Activated T-cell treated with anti-CD3 and anti-CD28 coated beads for 48 hours (primary cell): Measurements from ENCODE around the gene PICALM.

ENCODE experiments used
- DNase-seq: peaks from one replicate; pipeline ENCODE4 v3.0.0-alpha.2; 2020; ENCODE audit warnings: low read depth

Gene PICALM

DNA sequence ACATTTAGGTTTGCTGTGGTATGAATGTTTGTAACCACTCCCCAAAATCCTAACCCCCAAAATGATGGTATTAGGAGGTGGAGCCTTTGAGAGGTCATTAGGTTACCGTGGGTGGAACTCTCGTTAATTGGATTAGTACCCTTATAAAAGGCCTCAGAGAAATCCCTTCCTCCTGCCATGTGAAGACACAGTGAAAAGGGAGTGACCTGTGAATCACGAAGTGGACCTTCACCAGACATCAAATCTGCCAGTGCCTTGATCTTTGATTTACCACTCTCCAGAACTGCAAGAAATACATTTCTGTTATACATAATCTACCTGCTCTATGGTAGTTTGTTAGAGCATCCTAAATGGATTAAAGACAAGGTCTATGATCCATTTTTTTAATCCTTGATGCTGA lies 12.6 kb upstream of the PICALM start:
- DNase-seq: no peak

DNA sequence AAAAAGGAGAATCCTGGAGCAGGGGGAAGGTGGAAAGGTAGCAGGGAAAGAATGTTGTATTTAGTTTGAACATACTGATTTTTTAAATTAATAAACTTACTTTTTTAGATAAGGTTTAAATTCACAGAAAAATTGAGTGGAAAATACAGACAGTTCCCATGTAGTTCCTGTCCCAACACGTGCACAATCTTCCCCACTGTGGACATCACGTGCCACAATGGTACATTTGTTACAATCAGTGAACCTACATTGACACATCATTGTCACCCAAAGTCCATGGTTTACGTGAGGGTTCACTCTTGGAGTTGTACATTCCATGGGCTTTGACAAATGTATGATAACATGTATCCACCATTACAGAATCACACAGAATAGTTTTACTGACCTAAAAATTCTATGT lies 10.5 kb upstream of the PICALM start:
- no peak for DNase-seq

DNA sequence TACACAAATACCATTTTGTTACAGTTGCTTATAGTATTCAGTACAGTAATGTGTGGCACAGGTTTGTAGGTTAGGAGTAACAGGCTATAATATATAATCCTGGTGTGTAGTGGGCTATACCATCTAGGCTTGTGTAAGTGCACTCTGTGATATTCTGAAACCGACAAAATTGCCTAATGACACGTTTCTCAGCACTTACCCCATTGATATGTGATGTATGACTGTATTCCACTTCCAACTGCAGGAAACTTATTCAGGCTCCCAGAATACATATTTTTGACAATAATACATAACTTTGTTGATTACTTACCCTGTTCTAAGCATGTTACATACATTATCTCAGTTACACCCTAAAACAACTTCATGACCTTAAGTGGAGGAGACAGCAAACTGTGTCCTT lies 5.1 kb upstream of the PICALM start:
- no peak for DNase-seq

DNA sequence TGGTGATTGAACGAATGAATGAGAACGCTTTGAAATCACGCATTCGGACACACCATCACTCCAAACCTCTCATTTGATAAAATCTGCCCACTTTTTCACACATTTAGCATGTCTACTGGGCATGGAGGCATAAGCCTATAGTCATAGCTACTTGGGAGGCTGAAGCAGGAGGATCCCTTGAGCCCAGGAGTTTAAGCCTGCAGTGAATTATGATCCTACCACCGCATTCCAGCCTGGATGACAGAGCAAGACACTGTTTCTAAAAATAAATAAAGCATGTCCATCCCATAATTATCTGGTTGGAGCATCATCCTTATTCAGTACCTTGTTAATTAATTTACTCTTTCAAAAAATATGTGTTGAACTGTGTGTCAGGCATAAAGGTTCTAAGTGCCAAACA lies 3.3 kb upstream of the PICALM start:
- DNase-seq: no peak

DNA sequence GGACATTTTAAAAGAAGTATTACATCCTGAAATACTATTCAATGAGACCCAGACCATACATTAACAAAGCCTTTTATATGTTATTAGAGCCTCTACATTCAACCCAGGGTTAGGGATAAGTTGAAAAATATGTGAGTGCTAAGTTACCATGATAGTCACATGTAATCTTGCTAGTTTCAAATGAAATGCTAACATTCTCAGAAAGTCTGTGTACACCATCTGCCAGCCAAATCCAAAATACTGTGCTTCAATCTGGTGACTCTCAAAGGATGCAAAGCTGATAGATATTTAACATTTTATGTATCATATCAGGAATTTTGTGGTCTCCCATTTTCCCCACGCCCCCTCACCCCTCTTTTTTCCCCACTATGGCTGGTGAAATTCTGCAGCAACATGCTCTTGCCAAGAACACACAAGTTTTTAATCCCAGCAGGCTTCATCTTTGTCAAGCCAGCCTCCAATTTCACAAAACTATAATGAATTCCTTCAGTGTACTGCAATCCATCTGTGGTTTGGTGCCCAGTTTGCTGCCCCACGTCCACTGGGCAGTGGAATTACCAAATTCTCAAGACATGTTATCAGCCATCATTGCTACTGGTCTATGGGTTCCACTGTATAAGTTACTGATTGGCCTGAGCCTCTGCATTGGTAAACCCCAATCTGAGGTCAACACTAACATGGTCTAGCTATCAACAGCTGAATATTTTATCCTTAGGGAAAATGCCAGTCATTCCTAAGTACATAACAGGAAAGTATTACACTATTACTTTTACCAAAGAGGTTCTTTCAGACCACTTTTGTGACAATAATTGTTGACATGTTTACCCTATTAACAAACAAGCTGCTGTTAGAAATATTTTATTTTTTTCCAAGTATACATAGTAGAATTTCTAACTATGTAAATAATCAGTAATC lies 1.5 kb upstream of the PICALM start:
- DNase-seq: no peak

DNA sequence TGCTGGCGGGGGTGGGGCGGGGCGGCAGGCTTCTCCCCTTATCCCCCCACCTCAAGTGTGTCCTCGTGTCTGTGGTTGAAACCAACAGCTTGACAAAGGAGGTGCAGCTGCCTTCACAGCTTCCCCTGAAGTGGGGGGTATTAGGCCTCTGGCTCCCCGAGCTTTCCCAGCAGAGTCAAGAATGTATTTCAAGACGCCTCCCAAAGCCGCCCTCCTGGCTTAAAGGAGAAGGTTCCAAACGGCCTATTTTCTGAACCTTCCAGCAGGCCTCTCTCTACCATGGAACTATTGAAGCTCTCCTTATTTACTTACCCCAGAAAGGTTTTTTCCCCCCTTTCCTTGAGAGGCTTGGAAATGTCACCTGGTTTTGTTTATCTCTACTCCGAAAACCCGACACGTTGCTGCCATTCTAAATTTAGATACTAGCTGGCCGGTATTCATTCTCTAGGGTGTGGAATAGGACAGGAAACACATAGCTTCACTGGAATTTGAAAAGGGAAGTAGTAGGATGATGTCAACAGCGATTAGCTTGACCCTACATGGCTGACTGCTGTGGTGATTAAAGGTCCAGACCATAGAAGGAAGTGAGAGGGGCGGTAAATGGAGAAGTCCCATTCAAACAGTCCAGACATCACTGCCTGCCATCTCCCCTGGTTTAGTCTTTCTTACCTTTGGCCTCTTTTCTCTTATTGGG lies 671 bp upstream of the PICALM start:
- DNase-seq: no peak

DNA sequence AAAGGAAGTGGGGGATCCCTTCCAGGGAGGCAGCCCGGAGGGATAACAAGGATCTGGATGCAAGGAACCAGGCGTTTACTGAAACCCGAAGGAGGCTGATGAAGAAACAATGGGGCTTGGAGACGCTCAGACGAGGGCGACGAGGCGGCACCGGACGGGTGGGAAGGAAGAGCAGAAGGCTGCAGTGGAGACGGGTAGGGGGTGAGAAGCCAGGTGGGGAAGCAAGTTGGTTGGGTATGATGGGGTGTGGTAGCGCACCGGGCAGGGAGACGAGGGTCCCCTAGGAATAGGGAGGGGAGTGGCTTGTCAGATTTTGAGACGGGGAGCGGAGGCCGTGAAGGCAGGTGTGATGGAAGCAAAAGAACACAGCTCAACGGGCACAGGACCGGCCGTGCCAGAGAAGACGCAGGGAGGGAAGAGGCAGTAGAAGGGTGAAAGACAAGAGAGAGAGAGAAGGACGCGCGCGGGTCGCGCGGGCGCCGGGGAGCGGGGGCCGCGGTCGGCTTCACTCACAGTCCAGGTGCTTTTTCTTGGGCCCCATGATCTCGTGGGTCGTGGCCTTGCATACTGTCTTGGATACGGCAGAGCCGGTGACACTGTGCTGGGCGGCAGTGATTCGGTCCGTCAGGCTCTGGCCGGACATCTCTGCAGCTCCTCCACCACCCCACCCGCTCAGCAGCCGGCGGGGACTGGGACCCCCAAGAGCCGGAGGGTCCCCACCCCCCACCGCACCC lies 579 bp downstream of the PICALM start:
- peak; percentile 34 for DNase-seq

DNA sequence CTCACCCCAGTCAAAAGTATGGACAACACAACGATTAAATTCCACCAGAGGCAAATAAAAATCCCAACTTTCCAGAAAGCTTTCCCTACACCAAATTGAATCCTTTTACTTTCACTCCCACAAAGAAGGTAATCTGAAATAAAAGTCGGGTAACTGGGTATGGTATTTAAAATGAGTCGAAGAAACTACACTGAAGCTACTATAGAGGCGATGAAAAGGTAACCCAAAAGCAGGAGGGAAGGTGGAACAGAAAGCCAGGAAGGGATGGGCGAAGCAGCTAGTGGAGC lies 1.1 kb downstream of the PICALM start:
- no peak for DNase-seq

DNA sequence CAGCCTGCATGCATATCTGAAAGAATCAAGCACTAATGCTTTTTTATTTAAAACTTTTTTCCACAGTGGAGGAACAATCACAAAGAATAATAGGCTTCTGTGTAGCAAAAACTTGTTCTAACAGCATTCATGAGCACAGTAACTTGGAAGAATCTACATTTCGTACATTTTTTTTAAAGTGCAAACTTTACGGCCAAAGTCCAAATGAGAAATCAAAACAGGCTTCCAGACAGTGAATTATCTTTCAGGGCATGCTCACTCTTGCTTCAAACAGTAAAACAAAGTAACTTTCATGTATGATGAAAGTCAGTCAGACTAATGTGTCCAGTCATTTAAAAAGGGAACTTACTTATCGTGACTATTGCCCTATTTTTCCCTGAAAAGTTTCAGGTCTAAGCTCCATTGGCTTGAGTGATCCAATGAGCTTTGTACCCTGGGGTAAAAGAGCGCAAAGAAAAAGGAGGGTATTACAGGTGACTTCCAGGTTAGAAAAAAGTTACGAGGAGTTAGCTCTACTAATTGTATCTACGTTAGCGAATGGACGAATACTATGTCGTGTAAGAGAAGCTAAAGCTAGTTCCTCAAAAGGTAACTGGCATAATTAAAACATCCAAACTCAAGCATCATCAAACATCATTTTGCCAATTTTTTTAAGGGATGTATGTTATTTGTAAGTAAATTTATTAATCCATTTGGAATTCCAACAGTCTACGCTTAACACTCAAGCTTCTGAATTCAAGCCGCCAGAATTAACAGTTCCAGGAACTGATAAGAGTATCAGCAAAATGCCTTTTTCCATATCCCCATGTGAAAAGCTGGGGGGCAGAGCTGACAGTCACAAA lies 1.7 kb downstream of the PICALM start:
- DNase-seq: no peak

DNA sequence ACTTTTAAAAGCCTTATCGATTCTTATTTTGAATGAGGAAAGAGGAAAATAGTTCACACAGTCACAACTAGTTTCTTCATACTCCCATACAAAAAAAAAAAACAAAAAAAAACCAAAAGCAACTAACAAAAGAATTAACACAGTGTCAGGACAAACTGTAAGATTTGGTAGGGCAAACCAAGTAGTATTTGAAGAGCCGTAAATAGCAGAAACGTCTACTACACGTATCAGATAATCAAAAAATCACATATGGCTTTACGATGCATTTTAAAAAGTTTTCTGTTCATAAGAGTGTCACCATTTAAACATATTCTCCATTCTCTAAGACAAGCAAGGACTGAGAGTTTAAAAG lies 2.3 kb downstream of the PICALM start:
- DNase-seq: no peak

DNA sequence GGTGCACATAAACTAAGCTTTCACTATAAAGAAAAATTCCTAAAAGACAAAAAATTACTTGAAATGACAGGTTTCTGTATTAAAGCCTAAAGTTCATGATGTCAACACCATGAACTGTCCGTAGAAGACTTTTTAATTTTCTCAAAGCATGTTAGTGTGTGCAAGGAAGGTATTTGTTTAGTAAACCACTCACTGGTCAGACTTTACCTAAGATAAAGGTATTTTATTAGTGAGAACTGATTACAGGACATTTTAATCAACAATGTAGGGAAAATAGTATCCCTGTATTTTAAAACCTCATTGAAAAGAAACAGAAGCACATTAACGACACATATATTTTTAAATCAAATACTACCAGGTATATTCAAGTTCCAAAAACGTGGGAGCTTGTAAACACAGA lies 2.9 kb downstream of the PICALM start:
- DNase-seq: no peak

DNA sequence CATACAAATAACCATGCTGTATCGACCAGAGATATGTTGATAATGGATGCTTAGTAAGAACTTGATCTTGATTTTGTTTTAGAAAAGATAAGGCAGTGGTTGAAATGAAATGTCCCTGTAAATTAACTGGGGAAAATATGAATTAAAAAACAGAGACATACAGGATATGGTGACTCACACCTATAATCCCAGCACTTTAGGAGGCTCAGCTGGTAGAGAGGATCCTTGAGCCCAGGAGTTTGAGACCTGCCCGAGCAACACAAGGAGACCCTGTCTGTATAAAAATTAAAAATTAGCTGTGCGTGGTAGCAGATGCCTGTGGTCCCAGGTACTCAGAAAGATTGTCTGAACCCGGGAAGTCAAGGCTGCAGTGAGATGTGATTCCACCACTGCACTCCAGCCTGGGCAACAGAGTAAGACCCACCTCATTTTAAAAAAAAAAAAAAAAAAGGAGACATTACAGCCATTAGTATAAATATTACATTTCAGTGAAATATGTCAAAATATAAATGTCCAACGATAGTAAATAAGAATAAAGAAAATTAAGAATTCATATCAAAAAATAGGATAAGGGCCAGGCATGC lies 4.6 kb downstream of the PICALM start:
- DNase-seq: no peak

DNA sequence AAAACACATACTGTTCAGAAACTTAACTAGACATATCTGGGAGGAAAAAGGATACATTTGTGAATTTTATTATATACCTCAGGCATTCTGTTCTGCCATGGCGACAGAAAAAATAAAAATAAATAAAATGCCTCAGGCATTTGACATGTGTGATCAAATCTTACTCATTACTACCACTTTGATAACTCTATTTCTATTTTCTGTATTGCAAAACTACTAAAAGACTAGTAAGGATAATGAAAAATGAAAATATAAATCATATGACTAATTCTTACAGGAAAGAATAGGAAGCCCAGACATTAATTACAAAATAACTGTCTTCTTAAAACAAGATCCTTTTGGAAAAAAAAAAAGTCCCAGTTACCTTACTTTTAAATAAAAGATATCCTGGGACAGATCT lies 5.3 kb downstream of the PICALM start:
- no peak for DNase-seq

DNA sequence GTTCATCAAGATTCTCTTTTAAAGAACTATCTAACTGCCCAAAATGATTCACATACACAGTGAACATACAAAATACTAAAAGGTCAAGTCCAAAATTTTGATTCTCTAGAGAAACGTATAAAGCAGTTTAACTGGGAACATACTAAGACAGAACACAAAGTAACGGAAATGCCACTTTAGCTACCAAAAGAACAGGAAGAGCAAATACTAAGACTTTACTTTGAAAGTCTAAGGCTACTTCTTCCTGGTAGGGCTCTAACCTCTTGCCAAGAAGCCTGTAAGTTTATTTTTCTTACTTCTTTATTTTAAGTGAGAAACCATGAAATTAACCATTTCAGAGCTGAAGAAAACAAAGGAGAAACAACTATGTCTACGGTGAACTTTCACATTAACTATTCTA lies 6.2 kb downstream of the PICALM start:
- DNase-seq: no peak

DNA sequence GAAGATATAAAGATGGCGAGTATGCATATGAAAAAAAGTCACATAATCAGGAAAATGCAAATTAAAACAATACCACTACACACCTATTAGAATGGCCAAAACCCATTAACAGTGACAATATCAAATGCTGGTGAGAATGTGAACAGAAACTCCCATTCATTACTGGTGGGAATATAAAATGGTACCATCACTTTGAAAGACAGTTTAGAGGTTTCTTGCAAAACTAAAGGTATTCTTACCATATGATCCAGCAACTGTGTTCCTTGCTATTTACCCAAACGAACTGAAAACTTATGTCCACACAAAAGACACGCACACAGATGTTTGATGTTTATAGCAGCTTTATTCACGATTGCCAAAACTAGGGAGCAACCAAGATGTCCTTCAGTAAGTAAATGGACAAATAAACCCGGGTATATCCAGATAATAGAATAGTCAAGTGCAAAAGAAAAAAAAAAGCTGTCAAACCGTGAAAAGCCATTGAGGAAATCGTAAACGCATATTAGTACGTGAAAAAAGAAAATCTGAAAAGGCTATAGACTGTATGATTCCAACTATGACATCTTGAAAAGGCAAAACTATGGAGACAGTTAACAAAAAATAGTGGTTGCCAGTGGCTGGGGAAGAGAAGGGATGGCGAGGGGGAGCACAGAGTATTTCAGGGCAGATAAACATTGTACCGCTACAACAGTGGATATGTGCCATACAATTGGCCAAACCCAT lies 7.2 kb downstream of the PICALM start:
- no peak for DNase-seq

DNA sequence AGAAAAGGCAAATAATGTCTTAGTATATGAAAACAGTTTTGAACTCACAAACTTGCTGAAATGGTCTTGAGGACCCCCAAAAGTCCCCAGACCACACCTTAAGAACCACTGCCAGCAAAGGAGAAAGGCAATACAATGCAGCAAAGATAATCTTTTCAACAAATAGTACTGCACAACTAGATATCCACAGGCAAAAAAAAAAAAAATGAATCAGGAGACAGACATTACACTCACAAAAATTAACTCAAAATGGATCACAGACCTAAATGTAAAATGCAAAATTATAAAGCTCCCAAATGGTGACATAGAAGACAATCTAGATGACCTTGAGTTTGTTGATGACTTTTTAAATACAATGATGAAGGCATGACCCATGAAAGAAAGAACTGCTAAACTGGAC lies 8.3 kb downstream of the PICALM start:
- DNase-seq: no peak

DNA sequence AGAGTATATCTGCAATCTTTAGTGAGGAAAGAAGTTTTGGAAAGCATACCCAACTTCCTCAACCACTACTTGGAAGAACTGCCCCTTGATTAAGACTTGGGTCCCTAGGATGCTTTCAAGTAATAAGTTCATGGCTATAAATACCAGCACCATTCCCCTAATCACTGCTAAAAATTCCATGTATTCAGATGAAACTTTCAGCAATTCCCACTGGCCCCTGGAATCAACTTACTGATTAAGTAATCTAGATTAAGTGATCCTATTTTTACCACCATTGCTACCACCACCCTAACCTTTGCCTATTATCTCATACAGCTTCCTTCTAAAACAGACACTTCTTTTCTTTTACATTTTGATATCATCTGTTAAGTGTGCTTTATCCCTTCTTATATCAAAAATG lies 10.5 kb downstream of the PICALM start:
- no peak for DNase-seq

DNA sequence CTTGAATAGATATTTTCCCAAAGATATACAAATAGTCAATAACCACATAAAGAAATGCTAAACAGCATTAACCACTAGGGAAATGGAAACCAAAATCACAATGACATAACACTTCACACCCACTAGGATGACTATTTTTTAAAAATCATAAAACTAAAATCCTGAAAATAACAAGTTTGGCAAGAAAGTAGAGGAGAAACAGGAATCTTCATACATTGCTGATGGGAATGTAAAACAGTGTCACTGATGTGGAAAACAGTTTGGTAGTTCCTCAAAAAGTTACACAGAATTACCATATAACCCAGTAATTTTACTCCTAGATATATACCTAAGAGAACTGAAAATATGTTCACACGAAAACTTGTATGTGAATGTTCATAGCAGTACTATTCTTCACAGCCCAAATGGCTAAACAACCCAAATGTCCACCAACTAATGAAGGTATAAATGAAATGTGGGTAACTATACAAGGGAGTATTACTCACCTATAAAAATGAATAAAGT lies 12.5 kb downstream of the PICALM start:
- no peak for DNase-seq

DNA sequence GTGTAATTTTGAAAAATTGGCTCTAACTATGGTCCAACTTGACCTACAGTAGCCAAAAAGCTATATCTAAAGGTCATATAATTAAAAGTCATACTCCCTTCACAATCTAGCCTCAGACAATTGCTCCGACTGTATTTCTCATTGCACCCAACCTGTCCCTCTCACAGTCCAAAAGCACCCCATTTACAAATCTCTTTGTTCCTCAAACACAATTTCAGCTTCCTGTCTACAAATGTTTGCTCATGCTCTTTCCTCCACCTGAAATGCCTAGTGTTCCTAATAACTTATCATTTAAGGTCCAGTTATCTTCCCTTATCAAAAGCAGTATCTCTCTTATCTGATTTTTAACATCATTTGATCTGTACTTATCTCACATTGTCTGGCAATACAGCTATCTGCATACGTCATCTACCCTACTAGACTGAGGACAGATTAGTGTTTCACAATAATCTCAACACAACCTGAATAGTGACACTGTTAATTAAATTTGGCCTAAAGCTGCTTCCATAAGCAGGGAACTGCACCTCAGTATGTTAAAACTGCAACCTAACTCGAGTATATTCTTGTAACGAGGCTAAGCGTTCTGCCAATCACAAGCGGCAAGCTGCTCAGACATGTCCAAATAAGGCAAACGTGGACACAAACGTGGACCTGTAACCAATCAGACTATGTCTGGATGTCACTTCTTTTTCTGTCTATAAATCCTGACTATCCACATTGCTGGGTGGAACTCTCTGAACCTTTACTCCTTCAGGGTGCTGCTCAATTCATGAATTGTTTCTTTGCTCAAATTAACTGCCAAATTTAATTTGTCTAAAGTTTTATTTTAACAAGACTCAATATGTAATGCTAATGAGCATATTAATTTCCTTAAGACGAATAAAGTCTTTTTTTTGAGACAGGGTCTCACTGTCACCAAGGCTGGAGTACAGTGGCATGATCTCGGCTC lies 15.9 kb downstream of the PICALM start:
- no peak for DNase-seq

DNA sequence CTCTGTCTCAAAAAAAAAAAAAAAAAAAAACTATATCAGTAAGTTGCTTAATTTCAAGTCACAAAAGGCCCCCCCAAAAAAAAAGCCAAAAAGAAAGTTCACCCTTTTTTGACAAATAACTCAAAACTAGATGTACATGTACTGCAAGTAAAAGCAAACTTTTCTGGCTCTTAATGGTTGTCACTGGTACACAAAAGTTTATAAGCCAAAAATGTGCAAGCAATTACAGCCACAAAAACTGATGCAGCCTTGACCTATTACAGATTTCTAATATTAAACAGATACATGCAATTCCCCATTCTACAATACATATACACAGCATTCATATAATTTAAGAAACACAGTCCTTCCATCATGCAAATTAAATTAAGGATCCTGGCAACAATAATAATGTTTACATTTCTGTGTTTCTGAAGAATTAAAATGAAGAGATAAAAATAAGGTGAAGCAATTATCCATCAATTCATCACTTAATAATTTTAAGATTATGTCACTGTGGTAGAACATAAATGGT lies 18.6 kb downstream of the PICALM start:
- DNase-seq: no peak
